ENCODE measurements around the gene FBXW4.

FBXW4 gene

GRCh38 chr10:101619983-101620382 lies 75.0 kb downstream of the FBXW4 start:
- H3K4me3 Mint-ChIP-seq, result no peak overlapping the region
- DNase-seq, result no peak
- peaks cover 43% of the 10 kb centered on the region for H3K36me3 Mint-ChIP-seq (ENCODE audit: low read depth)
- TF ChIP-seq, protein P1, sequence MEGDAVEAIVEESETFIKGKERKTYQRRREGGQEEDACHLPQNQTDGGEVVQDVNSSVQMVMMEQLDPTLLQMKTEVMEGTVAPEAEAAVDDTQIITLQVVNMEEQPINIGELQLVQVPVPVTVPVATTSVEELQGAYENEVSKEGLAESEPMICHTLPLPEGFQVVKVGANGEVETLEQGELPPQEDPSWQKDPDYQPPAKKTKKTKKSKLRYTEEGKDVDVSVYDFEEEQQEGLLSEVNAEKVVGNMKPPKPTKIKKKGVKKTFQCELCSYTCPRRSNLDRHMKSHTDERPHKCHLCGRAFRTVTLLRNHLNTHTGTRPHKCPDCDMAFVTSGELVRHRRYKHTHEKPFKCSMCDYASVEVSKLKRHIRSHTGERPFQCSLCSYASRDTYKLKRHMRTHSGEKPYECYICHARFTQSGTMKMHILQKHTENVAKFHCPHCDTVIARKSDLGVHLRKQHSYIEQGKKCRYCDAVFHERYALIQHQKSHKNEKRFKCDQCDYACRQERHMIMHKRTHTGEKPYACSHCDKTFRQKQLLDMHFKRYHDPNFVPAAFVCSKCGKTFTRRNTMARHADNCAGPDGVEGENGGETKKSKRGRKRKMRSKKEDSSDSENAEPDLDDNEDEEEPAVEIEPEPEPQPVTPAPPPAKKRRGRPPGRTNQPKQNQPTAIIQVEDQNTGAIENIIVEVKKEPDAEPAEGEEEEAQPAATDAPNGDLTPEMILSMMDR (IDR thresholded peaks at IDR 0.05), result no peak
- peaks cover 5% of the 10 kb centered on the region for H3K27me3 Mint-ChIP-seq (ENCODE audit: low read depth, poor library complexity)
- H3K27ac Mint-ChIP-seq, result no peak overlapping the region
- peaks cover 4% of the 10 kb centered on the region for H3K9me3 Mint-ChIP-seq
- H3K4me1 Mint-ChIP-seq, result peaks cover 32% of the 10 kb centered on the region

DNA sequence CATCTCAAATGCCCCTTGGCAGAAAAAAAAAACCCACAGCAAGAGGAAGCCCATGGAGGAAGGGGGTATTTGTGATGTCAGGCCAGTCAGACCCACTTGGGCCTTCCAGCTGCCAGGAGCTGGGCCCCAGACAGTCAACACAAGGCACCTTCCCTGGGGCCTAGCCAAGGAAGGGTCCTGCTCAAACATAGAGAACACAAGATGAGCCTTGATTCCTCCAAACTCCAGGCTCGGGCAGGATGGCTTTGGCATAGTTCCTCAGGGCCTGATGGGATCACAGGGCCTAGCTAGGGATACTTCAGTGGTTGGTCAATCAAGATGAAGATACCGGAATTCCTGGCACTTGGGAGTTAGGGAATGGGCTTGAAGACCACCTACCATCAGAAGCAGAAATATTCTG lies 76.1 kb downstream of the FBXW4 start:
- peaks cover 40% of the 10 kb centered on the region for H3K4me1 Mint-ChIP-seq
- no peak for DNase-seq
- peaks cover 4% of the 10 kb centered on the region for H3K9me3 Mint-ChIP-seq
- no peak overlapping the region for H3K27ac Mint-ChIP-seq
- H3K27me3 Mint-ChIP-seq (ENCODE audit: low read depth, poor library complexity), result peaks cover 5% of the 10 kb centered on the region
- H3K4me3 Mint-ChIP-seq, result no peak overlapping the region
- TF ChIP-seq, protein P1 (IDR thresholded peaks at IDR 0.05), result no peak
- H3K36me3 Mint-ChIP-seq (ENCODE audit: low read depth), result peaks cover 32% of the 10 kb centered on the region

GRCh38 chr10:101617824-101618568 lies 77.0 kb downstream of the FBXW4 start:
- Mint-ChIP-seq H3K9me3 (no peaks in the 10 kb centered on the region), H3K36me3 (ENCODE audit: low read depth) (peaks cover 23% of the 10 kb centered on the region), H3K27ac (peak overlapping the region; percentile 57), H3K4me3 (no peak overlapping the region), H3K27me3 (ENCODE audit: low read depth, poor library complexity) (peaks cover 5% of the 10 kb centered on the region), H3K4me1 (peaks cover 48% of the 10 kb centered on the region)
- TF ChIP-seq, protein P1 (IDR thresholded peaks at IDR 0.05), result no peak
- no peak for DNase-seq

DNA sequence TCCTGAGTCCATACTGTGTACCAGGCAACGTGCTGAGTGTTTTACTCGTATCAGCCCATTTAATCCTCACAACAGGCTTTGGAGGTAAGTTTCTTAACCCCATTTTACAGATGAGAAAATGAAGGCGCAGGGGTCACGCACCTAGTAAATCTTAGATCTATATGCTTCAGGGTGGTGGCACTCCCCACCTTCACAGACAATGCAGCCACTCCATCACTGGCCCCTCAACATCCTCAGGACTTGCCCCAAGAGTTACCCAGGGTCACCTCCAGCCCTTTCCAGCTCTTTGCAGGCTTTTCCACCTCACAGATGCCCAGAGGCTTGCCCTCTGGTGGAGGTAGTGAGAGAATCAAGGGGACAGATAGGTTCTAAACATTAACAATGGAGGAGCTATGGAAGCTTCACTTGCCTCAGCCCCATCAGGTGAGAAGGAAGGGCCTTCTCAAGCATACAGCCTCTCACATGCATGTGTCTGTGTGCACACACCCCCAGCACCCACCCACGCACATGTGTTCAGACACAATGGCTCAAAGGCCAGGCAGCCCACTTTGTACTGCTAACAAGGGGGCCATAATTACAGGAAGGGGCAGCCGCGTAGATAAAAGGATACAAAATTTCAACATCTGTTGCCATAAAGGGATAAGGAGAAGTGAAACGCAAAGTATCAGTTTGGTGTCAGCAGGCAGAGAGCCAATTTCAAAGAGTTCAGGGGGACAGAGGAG lies 77.7 kb downstream of the FBXW4 start:
- peaks cover 16% of the 10 kb centered on the region for H3K36me3 Mint-ChIP-seq (ENCODE audit: low read depth)
- DNase-seq, result no peak
- no peak overlapping the region for H3K4me3 Mint-ChIP-seq
- peak overlapping the region; percentile 18 for H3K27ac Mint-ChIP-seq
- no peaks in the 10 kb centered on the region for H3K9me3 Mint-ChIP-seq
- H3K4me1 Mint-ChIP-seq, result peaks cover 54% of the 10 kb centered on the region
- TF ChIP-seq, protein P1 (IDR thresholded peaks at IDR 0.05), result no peak
- peaks cover 5% of the 10 kb centered on the region for H3K27me3 Mint-ChIP-seq (ENCODE audit: low read depth, poor library complexity)

DNA sequence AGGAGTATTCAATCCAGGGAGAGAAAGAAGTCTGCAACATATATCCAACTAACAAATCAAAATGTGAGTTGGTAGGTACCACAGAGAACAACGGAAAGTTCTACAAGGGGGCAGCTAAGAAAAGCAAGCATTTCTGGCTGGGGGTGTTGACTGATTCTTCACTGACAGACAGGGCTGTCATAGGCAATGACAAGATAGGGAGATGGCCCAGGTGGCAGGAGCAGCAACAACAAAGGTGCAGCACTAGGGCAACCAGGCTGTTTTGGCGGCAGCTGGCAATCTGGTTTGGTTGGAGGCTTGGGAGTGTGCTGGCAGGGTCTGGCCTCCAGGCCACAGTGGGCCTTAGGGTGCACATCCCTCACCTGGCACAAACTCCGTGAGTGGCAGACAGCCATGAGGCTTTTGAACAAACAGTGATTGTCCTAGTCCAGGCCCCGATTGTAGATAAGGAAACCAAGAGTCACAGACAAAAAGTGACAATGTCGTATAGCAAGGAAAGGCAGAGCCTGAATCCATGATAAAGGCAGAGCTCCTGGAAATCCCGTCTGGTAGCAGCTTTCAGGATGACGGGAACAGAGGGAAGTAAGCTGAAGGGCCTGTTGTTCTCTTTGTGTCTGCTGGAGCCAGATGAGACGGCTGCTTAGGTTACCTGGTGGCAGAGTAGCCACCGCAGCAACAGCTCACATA lies 78.4 kb downstream of the FBXW4 start:
- TF ChIP-seq, protein P1 (IDR thresholded peaks at IDR 0.05), result no peak
- Mint-ChIP-seq H3K4me1 (peaks cover 58% of the 10 kb centered on the region), H3K27me3 (ENCODE audit: low read depth, poor library complexity) (peaks cover 3% of the 10 kb centered on the region), H3K9me3 (no peaks in the 10 kb centered on the region), H3K27ac (peak overlapping the region; percentile 66), H3K36me3 (ENCODE audit: low read depth) (peaks cover 12% of the 10 kb centered on the region), H3K4me3 (no peak overlapping the region)
- DNase-seq, result no peak

Data from nephron progenitor cell (in vitro differentiated cells).